Measurements from ENCODE around the gene KRT33A.

Gene KRT33A

GRCh38 chr17:41354536-41354935, 3.9 kb upstream of the KRT33A start:
- TF ChIP-seq CTCF (IDR thresholded peaks at IDR 0.05) = no peak

GRCh38 chr17:41352597-41353366, 2.2 kb upstream of the KRT33A start:
- TF ChIP-seq CTCF (IDR thresholded peaks at IDR 0.05) = no peak

- no peak for TF ChIP-seq CTCF (IDR thresholded peaks at IDR 0.05)
Observed at GRCh38 chr17:41351177-41351576, 549 bp upstream of the KRT33A start.

- no peak for TF ChIP-seq CTCF (IDR thresholded peaks at IDR 0.05)
Observed at GRCh38 chr17:41347869-41348760, 2.5 kb downstream of the KRT33A start.

- no peak for TF ChIP-seq CTCF (IDR thresholded peaks at IDR 0.05)
Observed at GRCh38 chr17:41345992-41346391, 4.6 kb downstream of the KRT33A start.

GRCh38 chr17:41343029-41343428, 7.6 kb downstream of the KRT33A start:
- TF ChIP-seq CTCF (IDR thresholded peaks at IDR 0.05) = no peak

- no peak for TF ChIP-seq CTCF (IDR thresholded peaks at IDR 0.05)
Observed at GRCh38 chr17:41340934-41341861, 9.4 kb downstream of the KRT33A start.

Data from LNCAP (cell line).